GM21515 (cell line): ENCODE results near the gene ST8SIA2.
"Not testable (repeated sequence)": the region's sequence is repeated elsewhere in the genome, so short reads cannot be mapped to it uniquely, and the experiment has no call there.

Experiments
- ATAC-seq: cut with Tn5 transposase; IDR thresholded peaks from one replicate; pipeline ENCODE4 v1.9.1; 2021; ENCODE audit not compliant: unreplicated experiment

ST8SIA2 gene

DNA sequence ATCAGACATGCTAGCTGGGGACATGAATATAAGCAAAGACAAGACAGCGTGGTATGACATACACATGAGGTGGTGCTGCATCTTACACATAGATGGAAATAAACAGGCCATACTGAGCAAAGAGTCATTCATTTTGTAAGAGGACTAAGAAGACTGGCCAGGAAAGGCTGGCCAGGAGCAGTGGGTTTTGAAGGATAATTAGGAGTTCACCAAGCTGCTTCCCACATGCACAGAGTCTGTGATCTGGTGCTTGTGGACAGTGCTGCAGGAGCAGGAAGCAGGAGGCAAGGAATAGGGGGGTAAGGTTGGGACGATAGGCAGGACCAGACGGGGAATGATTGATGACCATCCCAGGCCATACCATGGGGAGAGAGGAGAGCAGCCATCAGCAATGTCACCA lies 41.5 kb downstream of the ST8SIA2 start:
- no peak for ATAC-seq

DNA sequence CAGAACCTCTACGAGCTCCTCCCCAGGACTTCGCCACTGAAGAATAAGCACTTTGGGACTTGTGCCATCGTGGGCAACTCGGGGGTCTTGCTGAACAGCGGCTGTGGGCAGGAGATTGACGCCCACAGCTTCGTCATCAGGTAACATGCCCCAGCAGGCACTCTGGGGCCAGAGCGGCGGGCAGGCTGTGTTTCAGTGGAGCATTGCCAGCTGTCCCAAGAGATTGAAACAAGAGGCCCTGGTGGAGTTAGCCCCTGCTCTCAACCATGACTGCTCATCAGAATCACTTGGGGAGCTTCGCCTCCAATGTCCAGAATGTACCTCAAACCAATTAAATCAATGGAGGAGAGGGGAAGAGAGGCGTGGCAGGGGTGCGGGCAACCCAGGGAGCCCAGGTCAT lies 44.8 kb downstream of the ST8SIA2 start:
- ATAC-seq = no peak

DNA sequence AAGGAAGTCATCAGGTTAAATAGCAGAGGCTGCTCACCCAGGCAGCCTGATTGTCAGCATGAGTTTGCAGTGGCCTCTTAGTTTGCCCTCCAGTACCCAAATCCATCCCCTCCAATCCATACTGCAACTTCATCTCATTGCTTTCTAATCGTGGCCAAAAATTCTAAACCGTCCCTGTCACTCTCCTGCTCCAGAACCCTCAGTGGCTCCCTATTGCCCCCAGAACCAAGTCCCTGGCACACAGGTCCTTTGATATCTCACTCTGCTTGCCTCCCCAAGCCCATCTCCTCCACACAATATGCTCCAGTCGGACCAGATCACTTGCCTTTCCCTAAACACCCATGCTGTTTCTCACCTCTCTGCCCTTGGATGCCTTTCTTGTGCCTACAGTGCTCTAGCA lies 49.7 kb downstream of the ST8SIA2 start:
- ATAC-seq = no peak

DNA sequence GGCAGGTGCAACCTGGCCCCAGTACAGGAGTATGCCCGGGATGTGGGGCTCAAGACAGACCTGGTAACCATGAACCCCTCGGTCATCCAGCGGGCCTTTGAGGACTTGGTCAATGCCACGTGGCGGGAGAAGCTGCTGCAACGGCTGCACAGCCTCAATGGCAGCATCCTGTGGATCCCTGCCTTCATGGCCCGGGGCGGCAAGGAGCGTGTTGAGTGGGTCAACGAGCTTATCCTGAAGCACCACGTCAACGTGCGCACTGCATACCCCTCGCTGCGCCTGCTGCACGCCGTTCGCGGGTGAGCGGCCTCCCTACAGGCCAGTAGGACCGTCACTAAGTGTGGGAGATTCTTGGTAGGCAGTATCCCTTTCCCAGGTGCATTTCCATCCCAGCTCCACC lies 51.0 kb downstream of the ST8SIA2 start:
- ATAC-seq = no peak

DNA sequence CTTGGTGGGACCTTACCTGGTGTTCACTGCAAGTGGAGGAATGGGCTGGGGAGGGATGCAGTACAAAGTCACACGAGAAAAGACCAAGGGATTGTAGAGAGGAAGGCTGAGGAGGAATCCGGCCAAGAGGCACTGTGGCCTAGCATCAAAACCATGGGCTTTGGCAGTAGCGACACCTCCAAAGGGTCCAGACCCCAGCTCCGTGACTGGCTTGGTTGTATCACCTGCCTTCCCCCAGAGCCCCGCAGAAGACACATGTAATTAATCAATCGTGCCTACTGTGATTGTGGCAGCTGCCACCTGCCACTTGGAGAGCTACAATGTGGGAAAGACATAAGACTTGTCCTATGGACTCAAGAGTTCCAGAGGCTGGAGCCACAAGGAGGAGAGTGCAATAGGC lies 54.7 kb downstream of the ST8SIA2 start:
- no peak for ATAC-seq

DNA sequence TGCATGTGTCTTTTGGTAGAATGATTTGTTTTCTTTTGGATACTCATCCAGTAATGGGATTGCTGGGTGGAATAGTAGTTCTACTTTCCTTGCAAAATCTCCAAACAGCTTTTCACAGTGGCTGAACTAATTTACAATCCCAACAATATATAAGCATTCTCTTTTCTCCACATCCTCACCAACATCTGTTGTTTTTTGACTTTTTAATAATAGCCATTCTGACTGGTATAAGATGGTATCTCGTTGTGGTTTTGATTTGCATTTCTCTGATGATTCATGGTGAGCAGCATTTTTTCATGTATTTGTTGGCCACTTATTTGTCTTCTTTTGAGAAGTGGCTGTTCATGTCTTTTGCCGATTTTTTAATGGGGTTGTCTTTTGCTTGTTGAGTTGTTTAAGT lies 55.8 kb downstream of the ST8SIA2 start:
- no peak for ATAC-seq

DNA sequence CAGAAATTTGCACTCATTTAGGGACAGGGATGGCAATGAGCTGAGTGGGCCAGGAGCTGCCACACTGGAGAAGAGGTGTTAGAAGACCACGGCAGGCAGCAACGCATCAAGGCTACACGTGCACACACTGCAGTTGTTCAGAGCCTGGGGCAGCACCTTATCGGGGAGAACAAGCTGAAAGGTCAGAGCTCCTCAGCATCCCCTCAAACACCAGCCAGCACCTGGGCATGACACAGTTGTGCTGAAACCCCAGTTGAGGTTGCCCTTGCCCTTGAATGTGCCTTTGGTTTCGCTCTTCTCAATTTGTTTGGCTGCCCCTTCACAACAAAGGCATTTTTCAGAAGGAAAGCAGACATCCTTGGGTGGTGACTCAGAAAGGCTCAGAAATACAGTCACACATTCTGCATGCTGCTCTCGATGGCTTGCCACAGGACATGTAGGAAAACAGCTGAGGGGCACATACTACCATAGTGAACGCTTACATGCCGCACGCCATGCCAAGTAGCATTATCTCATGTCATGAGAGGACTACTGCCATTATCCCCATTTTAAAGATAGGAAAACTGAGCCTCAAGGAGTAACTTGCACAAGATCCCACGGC lies 57.6 kb downstream of the ST8SIA2 start:
- ATAC-seq = no peak

DNA sequence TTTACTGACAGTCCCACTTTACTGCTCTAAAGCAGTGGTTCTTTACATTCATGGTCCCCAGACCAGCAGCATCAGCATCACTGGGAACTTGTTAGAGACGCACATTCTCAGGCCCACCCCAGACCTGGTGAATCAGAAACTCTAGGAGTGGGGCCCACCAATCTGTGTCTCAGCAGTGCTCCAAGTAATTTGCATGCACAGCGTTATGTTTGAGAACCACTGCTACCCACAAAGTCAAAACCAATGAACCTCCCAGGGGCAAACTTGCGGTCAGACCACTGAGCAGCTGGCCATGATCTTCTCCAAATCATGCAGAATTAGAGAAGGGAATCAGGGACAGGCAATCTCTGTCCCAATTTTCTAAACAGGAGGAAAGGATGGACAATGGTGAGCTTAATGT lies 58.5 kb downstream of the ST8SIA2 start:
- no peak for ATAC-seq

DNA sequence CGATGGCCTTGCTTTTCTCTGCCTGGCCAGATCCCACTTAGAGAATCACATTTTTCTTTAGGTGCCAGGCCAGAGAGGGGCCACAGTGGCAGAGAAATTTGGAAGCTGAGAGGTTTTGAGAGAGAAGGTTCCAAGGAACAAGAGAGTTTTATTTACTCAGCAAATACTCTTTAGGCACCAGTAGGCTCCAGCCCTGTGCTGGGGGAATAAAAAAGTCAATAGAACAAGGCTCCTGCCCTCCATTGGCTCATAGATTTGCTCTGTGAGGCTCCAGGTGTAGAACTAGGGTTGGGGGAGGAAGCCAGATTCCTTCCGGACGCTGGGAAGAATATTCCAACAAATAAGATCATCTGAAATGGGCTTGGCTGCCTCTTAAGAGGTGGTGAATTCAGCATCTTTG lies 59.9 kb downstream of the ST8SIA2 start:
- ATAC-seq = no peak

DNA sequence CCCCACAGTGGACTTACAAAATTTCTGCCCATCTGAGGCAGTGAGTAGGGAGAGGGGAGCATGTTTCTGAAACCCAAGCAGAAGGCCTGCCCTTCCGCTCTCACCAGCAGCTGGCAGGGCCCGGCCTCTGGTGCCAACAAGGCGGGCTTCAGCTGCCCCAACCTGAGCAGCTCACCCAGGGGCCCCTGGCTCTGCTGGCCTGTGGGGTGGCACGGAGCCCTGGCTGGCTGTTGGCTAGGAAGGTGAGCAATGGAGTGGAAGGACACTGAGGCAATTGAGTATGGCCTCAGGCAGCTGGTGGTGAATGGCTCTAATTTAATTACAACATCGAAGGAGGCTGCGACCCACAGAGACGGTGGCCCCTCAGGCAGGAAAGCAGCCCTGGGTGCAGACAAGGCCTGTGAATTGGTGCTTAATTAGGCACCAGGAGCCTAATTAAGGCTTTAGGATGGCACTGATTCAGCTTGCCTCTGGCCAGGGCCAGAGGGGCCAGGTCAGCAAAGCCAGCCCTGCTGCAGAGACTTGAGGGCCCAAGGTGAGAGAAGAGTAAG lies 60.9 kb downstream of the ST8SIA2 start:
- ATAC-seq = no peak

DNA sequence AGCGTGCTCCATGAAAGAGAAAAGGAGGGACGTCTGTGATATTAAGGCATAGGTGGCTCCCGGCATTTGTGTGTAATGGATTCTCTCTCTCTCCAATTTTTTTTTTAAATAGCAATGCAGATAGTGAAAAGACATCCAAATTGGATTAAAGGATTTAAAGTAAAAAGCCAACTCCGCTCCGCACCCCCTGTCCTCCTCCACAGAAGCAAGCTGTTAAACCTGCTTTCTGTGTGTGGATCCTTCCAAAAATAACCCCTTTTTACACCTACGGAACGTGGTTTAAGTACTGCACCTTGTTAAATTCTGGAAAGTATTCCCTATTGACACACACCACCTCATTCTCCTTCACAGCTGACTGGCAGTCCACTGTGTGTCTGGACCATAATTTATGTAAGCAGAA lies 61.6 kb downstream of the ST8SIA2 start:
- ATAC-seq = no peak

DNA sequence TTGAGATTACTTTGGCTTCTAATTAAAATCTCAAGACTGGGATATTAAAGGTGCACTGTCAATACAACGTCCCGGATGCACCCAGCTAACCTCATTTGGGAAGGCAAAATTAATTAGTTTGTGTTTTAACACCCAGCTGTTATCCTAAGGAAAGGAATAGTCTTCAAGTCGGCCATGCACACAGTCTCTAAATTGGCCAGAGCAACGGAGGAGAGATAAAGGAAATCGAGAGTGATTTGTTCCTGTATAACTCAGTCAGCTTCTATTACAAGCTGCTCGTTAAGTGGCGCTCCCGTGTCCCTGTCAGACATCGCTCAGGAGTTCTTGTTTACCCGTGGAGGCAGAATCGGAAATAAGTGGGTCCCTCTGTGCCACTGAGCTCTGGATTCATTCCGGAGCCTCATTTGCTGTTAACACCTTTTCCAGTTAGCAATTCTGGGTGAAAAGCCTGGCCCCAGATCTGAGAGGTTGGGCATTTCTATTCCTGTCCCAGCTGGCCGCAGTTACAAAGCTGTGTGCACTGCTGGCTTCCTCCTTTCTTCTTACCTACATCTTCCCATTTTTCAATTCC lies 63.9 kb downstream of the ST8SIA2 start:
- ATAC-seq = no peak

DNA sequence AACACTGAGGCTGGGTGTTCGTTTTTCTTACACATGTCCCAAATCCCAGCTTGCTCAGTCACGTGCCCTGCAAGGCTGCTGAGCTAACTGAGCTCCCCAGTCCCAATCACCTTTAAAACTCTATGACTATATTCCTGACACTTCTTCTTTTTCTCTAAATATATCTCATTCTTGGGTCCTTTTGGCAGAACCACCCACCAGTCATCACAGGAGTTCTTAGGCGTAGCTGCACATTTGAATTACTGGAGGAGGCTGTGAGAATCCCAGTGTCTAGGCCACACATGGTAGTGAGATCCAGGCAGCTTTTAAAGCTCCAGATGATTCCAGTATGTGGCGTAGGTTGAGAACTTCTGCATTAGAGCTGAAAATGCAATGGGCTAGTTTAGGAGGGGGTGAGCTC lies 66.3 kb downstream of the ST8SIA2 start:
- ATAC-seq = no peak

DNA sequence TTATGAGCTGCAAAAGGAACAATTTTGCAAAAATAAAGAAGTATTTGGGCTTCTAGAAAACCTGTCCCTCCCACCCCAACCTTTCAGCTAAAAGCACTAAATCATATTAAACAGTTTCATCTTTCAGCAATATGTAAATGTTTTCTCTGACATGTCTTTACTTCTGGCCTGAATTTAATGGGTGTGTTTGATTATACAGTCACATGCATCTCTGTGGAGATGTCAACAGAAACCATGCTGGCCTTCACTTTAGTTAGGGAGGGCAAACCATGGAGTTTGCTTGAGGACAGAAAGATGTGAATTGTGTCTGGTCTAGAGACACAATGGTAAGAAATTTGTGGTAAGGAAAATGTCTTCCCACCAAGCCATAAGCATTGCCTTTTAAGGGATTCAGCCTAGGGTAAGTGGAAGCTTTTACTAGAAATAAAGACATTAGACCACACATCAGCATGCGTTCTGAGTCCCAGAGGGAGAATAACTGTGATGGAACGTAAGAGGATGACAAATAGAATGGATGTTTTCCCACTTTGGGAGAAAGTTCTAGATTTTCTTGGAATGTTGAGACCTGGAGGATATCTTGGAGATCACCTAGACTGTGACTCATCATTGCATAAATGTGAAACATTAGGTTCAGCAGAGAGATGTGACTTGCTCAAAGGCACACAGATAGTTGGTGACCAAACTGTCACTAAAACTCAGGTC lies 68.9 kb downstream of the ST8SIA2 start:
- ATAC-seq = no peak

DNA sequence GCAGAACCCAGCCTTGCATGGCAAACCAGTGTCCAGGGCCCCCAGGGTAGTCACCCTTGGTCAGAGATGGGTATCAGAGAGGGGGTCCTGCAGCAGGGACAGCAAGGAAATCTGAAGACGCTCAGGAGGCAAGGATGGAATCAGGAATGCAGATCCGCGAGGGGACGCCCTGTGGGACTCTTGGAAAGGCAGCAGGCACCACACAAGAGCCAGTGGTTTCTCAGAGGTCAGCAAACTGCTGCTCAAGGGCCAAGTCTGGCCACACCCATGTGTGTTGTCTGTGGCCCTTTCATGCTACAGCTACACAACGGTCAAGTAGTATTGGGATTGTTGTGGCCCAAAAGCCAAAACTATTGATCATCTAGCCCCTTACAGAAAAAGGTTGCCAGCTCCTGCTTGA lies 69.7 kb downstream of the ST8SIA2 start:
- ATAC-seq = no peak

DNA sequence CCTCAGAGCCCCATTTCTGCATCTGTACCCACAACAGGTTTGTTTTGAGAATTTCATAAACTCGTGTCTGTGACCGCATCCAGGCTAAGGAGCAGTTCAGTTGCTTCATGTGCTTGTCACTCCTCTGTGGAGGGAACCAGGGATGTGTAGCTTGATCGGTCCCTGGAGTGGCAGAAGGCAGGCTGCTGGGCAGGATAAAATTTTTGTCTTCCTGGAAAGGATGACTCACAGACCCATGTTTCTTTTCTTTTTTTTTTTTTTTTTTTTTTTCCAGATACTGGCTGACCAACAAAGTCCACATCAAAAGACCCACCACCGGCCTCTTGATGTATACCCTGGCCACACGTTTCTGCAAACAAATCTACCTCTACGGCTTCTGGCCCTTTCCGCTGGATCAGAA lies 70.1 kb downstream of the ST8SIA2 start:
- ATAC-seq = no peak

DNA sequence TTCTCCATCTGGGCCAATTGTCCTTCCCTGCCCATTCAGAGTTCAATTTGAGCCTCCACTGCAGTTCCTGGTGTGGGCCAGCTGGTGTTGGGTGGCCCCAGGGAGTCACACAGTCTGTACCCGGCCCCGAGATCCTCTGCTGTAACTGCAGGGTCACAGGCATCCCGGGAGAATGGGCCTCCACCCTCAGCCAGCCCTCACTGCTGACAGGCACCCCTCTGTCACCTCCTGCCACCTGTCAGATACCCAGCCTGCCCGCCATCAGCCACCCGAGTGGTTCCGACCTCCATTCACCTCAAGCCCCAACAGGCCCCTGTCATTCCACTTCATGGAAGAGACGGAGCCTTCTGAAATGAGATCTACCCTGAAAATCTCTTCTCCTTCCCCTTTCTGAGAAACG lies 73.2 kb downstream of the ST8SIA2 start:
- no peak for ATAC-seq

DNA sequence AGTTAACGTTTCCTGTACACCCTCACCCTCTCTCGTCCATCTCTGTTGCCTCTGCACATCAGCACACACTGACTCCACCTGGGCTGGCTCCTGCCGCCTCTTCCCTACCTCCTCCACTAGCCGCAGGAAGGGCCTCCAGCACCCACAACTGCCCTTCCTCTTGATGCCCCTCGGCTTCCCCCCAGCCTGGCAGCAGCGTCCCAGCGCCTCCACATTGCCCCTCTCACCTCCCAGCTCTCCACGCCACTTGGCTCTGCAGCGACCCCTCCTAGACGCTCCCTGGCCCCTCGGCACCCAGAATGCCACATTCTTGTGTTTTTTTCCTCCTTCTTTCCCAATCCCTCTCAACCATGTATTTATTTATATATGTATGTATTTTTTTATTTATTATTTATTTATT lies 73.6 kb downstream of the ST8SIA2 start:
- ATAC-seq = no peak

DNA sequence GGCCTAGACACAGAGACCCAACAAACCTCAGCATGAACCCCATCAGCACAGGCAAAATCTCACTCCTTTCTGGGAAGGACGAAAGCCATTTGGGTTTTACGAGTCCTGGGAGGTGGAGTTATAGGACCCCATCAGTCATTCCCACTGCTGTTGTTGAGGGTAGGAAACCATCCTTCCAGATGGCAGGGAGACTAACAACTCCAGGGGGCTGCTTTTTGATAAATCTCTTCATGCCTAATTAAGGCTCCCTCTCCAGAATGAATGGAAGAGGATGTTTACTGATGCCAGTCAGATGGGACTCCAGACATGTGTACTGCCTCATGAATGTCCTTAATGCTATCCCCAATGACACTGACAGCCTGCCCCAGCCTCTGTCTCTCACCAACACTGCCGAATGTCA lies 75.3 kb downstream of the ST8SIA2 start:
- ATAC-seq = no peak

DNA sequence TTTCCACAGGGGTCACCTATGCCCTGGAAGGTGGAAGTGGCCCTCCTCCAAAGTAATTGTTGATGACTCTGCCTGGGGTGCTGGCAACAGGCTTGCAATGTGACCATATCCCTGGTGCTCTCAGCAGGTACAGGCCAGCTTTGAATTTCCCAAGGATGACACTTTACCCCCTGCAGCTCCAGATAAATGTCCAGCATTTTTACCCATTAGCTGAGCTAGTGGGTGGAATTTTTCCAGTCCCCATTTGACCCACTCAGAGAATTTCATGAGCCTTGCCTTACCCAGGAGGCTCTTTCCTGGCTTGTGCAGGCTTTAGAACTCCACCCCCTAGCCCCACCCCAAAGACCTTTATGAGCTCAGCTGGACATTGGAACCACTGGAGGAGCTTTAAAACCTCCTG lies 77.6 kb downstream of the ST8SIA2 start:
- ATAC-seq = no peak

DNA sequence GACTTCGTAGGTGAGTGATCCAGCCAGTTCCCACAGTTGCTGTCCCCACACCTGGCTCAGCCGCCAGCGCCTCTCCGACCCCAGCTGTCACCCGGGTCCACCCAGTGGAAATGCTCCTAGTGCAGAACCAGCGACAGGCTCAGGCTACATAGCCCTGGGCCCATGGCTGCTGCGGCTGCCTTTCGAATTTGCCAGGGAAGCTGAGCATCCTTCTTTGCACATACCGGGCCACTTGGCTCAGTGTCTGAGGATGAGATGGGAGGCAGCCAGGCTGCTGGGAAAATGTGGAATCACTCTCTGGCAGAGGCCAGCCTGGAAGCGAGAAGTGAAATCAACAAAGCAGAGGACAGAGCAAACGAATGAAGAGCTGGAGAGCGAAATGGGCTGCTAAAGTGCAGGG lies 80.1 kb downstream of the ST8SIA2 start:
- ATAC-seq = no peak

DNA sequence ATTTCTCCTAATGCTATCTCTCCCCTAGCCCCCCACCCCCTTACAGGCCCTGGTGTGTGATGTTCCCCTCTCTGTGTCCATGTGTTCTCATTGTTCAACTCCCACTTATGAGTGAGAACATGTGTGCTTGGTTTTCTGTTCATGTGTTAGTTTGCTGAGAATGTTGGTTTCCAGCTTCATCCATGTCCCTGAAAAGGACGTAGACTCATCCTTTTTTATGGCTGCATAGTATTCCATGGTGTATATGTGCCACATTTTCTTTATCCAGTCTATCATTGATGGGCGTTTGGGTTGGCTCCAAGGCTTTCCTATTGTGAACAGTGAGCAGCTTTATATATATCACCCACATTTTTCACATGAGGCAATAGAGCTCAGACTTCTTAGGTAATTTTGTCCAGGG lies 86.0 kb downstream of the ST8SIA2 start:
- not testable (repeated sequence) for ATAC-seq

DNA sequence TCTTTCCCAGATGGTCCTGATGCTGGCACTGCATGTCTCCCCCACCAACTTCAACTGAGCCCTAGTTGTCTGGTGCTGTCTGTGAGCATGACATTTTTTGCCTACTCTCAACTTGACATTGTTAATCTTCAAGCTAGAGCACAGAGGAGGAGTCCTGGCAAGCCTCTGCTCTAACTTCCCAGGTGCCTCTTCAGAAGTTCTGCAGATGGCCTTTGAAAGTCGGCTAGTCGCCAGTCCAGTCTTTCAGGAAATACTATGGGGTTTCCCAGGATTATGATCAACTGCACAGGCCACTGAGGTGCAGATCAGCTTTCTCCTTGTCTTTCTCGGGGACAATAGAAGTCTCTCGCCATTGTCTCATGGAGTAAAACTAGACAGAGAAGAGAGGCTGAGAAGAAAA lies 86.7 kb downstream of the ST8SIA2 start:
- no peak for ATAC-seq
